Mammary epithelial cell (primary cell): ENCODE data around the gene HSPH1.

Experiments used
- EZH2 ChIP-seq: IDR thresholded peaks from 2 replicates; pipeline ENCODE4 v1.6.1; 2012; ENCODE audit warnings: low read length, inconsistent platforms, borderline replicate concordance
- TF ChIP-seq, protein P1 (sequence below), 2 donors: IDR thresholded peaks in 1 of 2; conservative IDR thresholded peaks in 1 of 2; 2 replicates each; pipeline ENCODE4 v1.5.1; 2011 to 2012; ENCODE audit warnings: inconsistent platforms in 2 of 2, low read length in 2 of 2, mild to moderate bottlenecking in 2 of 2, control low read depth in 1 of 2, low read depth in 1 of 2; ENCODE audit not compliant: insufficient read depth in 1 of 2; ENCODE audit errors: extremely low read depth in 1 of 2

DNA sequence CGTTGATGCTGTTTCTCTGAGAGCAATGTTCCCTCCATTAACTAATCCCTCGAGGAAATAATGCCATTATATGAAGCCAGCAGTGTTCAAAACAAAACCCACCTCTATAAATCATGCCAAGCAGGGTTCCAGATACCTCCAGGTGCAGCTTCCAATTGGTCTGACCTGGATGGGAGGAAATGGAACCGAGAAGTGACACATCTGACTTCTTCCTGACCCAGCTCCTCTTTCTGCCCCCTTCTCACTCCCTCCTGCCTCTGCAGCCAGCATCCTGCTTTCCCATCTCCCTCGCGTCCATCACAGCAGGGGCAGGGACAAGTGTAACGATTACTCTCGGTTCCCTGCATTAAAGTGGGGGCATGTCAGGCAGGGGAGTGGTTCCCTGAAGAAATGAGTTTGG, 37.5 kb downstream of the HSPH1 start:
- TF ChIP-seq, protein P1, sequence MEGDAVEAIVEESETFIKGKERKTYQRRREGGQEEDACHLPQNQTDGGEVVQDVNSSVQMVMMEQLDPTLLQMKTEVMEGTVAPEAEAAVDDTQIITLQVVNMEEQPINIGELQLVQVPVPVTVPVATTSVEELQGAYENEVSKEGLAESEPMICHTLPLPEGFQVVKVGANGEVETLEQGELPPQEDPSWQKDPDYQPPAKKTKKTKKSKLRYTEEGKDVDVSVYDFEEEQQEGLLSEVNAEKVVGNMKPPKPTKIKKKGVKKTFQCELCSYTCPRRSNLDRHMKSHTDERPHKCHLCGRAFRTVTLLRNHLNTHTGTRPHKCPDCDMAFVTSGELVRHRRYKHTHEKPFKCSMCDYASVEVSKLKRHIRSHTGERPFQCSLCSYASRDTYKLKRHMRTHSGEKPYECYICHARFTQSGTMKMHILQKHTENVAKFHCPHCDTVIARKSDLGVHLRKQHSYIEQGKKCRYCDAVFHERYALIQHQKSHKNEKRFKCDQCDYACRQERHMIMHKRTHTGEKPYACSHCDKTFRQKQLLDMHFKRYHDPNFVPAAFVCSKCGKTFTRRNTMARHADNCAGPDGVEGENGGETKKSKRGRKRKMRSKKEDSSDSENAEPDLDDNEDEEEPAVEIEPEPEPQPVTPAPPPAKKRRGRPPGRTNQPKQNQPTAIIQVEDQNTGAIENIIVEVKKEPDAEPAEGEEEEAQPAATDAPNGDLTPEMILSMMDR (conservative IDR thresholded peaks at IDR 0.05 in 1 of 2, IDR thresholded peaks at IDR 0.05 in 1 of 2; ENCODE audit: extremely low read depth in 1 of 2, insufficient read depth in 1 of 2, low read depth in 1 of 2, low read length in 2 of 2) = no peak
- no peak for TF ChIP-seq EZH2
